Measurements from ENCODE around the gene CASP1.
"Not testable (repeated sequence)": the region's sequence is repeated elsewhere in the genome, so short reads cannot be mapped to it uniquely, and the experiment has no call there.

Gene CASP1

GRCh38 chr11:105042178-105042577 is 7.2 kb upstream of the CASP1 start:
- H3K9me3 ChIP-seq (replicated peaks; ENCODE audit: insufficient read depth, low read length): no peaks in the 10 kb centered on the region
- H3K4me1 ChIP-seq (ENCODE audit: low read length): peaks cover 16% of the 10 kb centered on the region
- H3K36me3 ChIP-seq (replicated peaks; ENCODE audit: insufficient read depth, low read length): no peaks in the 10 kb centered on the region
- DNase-seq: no peak
- H3K4me2 ChIP-seq (ENCODE audit: low read depth, low read length): no peak overlapping the region
- H3K27ac ChIP-seq (ENCODE audit: low read length): no peak overlapping the region
- no peak overlapping the region for H2AFZ ChIP-seq (ENCODE audit: low read length)
- no peaks in the 10 kb centered on the region for H3F3A ChIP-seq (ENCODE audit: insufficient read depth, low read length)
- no peak overlapping the region for H3K9ac ChIP-seq (ENCODE audit: low read length)
- no peak overlapping the region for H3K4me3 ChIP-seq (ENCODE audit: low read length)
- no peaks in the 10 kb centered on the region for H3K27me3 ChIP-seq (replicated peaks; ENCODE audit: insufficient read depth, low read length)
- no peaks in the 10 kb centered on the region for H4K20me1 ChIP-seq (ENCODE audit: insufficient read depth, low read length)
- H3K79me2 ChIP-seq (ENCODE audit: low read length): no peaks in the 10 kb centered on the region
- TF ChIP-seq CTCF (IDR thresholded peaks at IDR 0.05; ENCODE audit: low read length) (no peak), EZH2 (optimal IDR thresholded peaks at IDR 0.05; ENCODE audit: low read depth, low read length) (no peak), EZH2phosphoT487 (IDR thresholded peaks at IDR 0.05; ENCODE audit: low read length) (no peak)
- no peaks in the 10 kb centered on the region for H3K9me2 ChIP-seq (replicated peaks; ENCODE audit: insufficient read depth, low read length)

DNA sequence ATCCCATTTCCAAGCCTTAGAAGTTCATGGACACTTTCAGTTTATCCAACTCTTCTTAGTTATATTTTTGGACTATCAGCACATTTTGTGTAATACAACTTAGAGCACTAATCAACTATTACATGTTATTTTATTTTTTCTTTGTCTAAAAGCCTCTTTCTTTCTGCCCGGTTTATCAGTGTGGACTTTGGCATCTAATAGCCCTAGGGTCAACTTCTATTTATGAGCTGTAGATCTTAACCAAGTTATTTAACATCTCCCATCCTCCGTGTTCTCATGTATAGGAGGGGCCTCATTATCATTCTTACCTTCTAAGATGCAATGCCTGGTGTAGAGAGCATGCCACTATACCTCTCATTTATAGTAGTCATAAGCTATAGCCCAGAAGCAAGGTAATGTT is 5.8 kb upstream of the CASP1 start:
- Histone ChIP-seq H3K9ac (ENCODE audit: low read length) (no peak overlapping the region), H3K4me1 (ENCODE audit: low read length) (peaks cover 14% of the 10 kb centered on the region), H3K4me2 (ENCODE audit: low read depth, low read length) (no peak overlapping the region), H4K20me1 (ENCODE audit: insufficient read depth, low read length) (no peaks in the 10 kb centered on the region), H3K4me3 (ENCODE audit: low read length) (no peak overlapping the region), H3K9me2 (replicated peaks; ENCODE audit: insufficient read depth, low read length) (no peaks in the 10 kb centered on the region), H3F3A (ENCODE audit: insufficient read depth, low read length) (no peaks in the 10 kb centered on the region), H3K9me3 (replicated peaks; ENCODE audit: insufficient read depth, low read length) (no peaks in the 10 kb centered on the region), H3K36me3 (replicated peaks; ENCODE audit: insufficient read depth, low read length) (no peaks in the 10 kb centered on the region), H3K27ac (ENCODE audit: low read length) (no peak overlapping the region), H3K79me2 (ENCODE audit: low read length) (no peaks in the 10 kb centered on the region), H2AFZ (ENCODE audit: low read length) (no peak overlapping the region), H3K27me3 (replicated peaks; ENCODE audit: insufficient read depth, low read length) (no peaks in the 10 kb centered on the region)
- TF ChIP-seq CTCF (IDR thresholded peaks at IDR 0.05; ENCODE audit: low read length) (no peak), EZH2phosphoT487 (IDR thresholded peaks at IDR 0.05; ENCODE audit: low read length) (no peak), EZH2 (optimal IDR thresholded peaks at IDR 0.05; ENCODE audit: low read depth, low read length) (no peak)
- no peak for DNase-seq

GRCh38 chr11:105034388-105034787 is 556 bp downstream of the CASP1 start:
- H3K9me3 ChIP-seq (replicated peaks; ENCODE audit: insufficient read depth, low read length); H3K36me3 ChIP-seq (replicated peaks; ENCODE audit: insufficient read depth, low read length); H3K27me3 ChIP-seq (replicated peaks; ENCODE audit: insufficient read depth, low read length); H3K79me2 ChIP-seq (ENCODE audit: low read length); H4K20me1 ChIP-seq (ENCODE audit: insufficient read depth, low read length); H3F3A ChIP-seq (ENCODE audit: insufficient read depth, low read length); H3K9me2 ChIP-seq (replicated peaks; ENCODE audit: insufficient read depth, low read length); DNase-seq: not testable (repeated sequence)
- Histone ChIP-seq H3K9ac (ENCODE audit: low read length) (peak overlapping the region; percentile 58; the same call in 1 of the 2 replicates), H3K4me1 (ENCODE audit: low read length) (peaks cover 14% of the 10 kb centered on the region; the same call in 1 of the 2 replicates), H2AFZ (ENCODE audit: low read length) (peak overlapping the region; percentile 81; the same call in 1 of the 2 replicates), H3K4me3 (ENCODE audit: low read length) (peak overlapping the region; percentile 61), H3K4me2 (ENCODE audit: low read depth, low read length) (peak overlapping the region; percentile 86), H3K27ac (ENCODE audit: low read length) (peak overlapping the region; percentile 31; the same call in 1 of the 2 replicates)

DNA sequence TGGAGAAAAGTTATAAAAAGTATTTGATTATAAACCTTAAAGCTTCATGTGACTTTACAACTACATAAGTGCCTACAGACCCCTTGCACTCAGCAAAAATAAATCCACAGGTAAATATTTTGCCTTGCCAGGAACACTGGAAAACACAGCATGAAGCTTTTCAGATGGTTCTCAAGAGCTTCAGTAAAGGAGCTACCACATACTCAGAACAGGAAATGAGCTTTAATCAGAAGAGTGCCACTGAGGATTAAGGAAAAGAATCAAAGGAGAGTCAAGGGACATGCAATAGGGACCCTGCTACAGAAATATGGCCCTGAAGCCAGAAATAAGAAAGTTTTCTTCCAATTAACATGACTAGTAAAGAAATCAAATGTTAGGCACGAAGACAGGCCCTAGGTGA is 1.2 kb downstream of the CASP1 start:
- no peak overlapping the region for H3K9ac ChIP-seq (ENCODE audit: low read length)
- H3F3A ChIP-seq (ENCODE audit: insufficient read depth, low read length): peaks cover 3% of the 10 kb centered on the region; the same call in 1 of the 2 replicates
- H3K79me2 ChIP-seq (ENCODE audit: low read length): peaks cover 8% of the 10 kb centered on the region; the same call in 1 of the 2 replicates
- no peak overlapping the region for H2AFZ ChIP-seq (ENCODE audit: low read length)
- peaks cover 14% of the 10 kb centered on the region; the same call in 1 of the 2 replicates for H3K4me1 ChIP-seq (ENCODE audit: low read length)
- H3K4me2 ChIP-seq (ENCODE audit: low read depth, low read length): peak overlapping the region; percentile 86
- H3K36me3 ChIP-seq (replicated peaks; ENCODE audit: insufficient read depth, low read length): peaks cover 10% of the 10 kb centered on the region
- no peaks in the 10 kb centered on the region for H3K27me3 ChIP-seq (replicated peaks; ENCODE audit: insufficient read depth, low read length)
- no peak for DNase-seq
- no peaks in the 10 kb centered on the region for H4K20me1 ChIP-seq (ENCODE audit: insufficient read depth, low read length)
- TF ChIP-seq EZH2phosphoT487 (IDR thresholded peaks at IDR 0.05; ENCODE audit: low read length) (no peak), CTCF (IDR thresholded peaks at IDR 0.05; ENCODE audit: low read length) (no peak), EZH2 (optimal IDR thresholded peaks at IDR 0.05; ENCODE audit: low read depth, low read length) (no peak)
- H3K4me3 ChIP-seq (ENCODE audit: low read length): peak overlapping the region; percentile 61
- no peak overlapping the region for H3K27ac ChIP-seq (ENCODE audit: low read length)
- H3K9me3 ChIP-seq (replicated peaks; ENCODE audit: insufficient read depth, low read length): no peaks in the 10 kb centered on the region
- H3K9me2 ChIP-seq (replicated peaks; ENCODE audit: insufficient read depth, low read length): no peaks in the 10 kb centered on the region
